ENCODE results near the gene SF1. TPM values are rescaled to one million over a fixed set of nuclear protein-coding genes. Genes with fewer than 3 reads are reported as not detected.
A peak's percentile ranks its signal among the peaks of the same experiment; 100 is the strongest.

The SF1 gene
- total RNA-seq, 1 experiment from 2014 or later: 285 TPM

DNA sequence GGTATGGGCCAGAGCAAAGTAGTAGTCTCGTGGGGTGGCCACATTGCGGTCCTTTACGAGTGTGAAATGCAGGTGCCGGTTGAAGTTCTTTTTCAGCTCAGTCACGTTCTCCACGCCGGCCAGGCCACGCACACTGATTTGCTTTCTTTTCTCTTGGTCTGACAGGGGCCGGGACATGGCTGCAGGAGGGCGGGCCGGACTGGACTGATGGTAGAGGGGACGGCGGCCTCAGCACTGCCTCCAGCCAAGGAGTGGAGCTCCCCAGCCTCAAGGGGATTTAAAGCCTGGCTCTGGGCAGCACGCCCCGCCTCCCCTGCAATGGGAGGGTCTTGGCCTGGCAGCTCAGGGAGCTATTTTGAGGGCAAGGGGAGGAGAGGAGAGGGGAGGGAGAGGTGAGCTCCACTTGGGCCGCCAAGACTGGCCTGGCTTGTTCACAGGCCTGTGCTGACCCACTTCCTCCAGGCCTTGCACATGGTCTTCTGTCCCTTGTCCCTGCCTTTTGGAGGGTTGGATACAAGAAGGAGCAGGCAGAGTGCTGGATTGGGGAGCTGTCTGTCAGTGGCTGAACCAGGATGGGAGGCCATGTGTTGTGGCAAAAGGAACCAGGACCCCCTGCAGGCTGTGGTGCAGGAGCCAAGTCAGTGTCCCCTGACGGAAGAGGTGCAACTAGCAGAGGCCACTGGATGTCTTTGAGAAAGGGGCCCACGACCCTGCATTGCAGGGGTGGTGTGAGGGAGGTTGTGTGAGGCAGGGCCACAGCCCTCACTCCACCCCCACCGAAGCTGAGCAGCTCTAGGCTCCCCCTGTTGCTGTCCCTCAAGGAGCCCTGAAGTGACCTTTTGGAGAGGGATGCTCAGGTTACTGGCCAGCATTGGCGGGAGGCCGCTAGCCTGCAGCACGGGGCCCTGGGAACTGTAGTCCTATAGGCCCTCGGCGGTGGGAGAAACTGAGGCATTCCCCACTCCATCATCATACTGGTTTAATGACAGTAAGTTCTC lies 18.3 kb downstream of the SF1 start, which contains the start of gene PYGM (continued):
- TF ChIP-seq ARID4B (CRISPR knock-in tag; IDR thresholded peaks at IDR 0.05; ENCODE audit: borderline replicate concordance) (no peak), USF1 (CRISPR knock-in tag; IDR thresholded peaks at IDR 0.05) (0 out of 2 replicates have a peak, but pooled peaks have one; percentile 11), FOXP4 (CRISPR knock-in tag; IDR thresholded peaks at IDR 0.05) (0 out of 2 replicates have a peak, but pooled peaks have one; percentile 40), ZNF121 (CRISPR knock-in tag; IDR thresholded peaks at IDR 0.05) (peak; percentile 79), ZNF232 (CRISPR knock-in tag; IDR thresholded peaks at IDR 0.05) (no peak), ETV6 (CRISPR knock-in tag; IDR thresholded peaks at IDR 0.05) (0 out of 2 replicates have a peak, but pooled peaks have one; percentile 53), IRF1 (CRISPR knock-in tag; IDR thresholded peaks at IDR 0.05) (no peak), MAX (CRISPR knock-in tag; IDR thresholded peaks at IDR 0.05) (peak; percentile 70), MXD4 (CRISPR knock-in tag; IDR thresholded peaks at IDR 0.05; ENCODE audit: borderline replicate concordance) (no peak), NR3C1 (CRISPR knock-in tag; conservative IDR thresholded peaks at IDR 0.05; ENCODE audit: low read depth) (no peak), ZBTB21 (CRISPR knock-in tag; IDR thresholded peaks at IDR 0.05; ENCODE audit: borderline replicate concordance) (no peak), SP1 (CRISPR knock-in tag; conservative IDR thresholded peaks at IDR 0.05) (no peak), USF2 (CRISPR knock-in tag; IDR thresholded peaks at IDR 0.05) (no peak), TCF7 (CRISPR knock-in tag; IDR thresholded peaks at IDR 0.05; ENCODE audit: low read depth) (no peak)
- TF ChIP-seq, protein P1, sequence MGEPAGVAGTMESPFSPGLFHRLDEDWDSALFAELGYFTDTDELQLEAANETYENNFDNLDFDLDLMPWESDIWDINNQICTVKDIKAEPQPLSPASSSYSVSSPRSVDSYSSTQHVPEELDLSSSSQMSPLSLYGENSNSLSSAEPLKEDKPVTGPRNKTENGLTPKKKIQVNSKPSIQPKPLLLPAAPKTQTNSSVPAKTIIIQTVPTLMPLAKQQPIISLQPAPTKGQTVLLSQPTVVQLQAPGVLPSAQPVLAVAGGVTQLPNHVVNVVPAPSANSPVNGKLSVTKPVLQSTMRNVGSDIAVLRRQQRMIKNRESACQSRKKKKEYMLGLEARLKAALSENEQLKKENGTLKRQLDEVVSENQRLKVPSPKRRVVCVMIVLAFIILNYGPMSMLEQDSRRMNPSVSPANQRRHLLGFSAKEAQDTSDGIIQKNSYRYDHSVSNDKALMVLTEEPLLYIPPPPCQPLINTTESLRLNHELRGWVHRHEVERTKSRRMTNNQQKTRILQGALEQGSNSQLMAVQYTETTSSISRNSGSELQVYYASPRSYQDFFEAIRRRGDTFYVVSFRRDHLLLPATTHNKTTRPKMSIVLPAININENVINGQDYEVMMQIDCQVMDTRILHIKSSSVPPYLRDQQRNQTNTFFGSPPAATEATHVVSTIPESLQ (CRISPR knock-in tag; IDR thresholded peaks at IDR 0.05): no peak
- TF ChIP-seq, protein P2, sequence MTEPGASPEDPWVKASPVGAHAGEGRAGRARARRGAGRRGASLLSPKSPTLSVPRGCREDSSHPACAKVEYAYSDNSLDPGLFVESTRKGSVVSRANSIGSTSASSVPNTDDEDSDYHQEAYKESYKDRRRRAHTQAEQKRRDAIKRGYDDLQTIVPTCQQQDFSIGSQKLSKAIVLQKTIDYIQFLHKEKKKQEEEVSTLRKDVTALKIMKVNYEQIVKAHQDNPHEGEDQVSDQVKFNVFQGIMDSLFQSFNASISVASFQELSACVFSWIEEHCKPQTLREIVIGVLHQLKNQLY (CRISPR knock-in tag; IDR thresholded peaks at IDR 0.05): no peak
- TF ChIP-seq, protein P3, sequence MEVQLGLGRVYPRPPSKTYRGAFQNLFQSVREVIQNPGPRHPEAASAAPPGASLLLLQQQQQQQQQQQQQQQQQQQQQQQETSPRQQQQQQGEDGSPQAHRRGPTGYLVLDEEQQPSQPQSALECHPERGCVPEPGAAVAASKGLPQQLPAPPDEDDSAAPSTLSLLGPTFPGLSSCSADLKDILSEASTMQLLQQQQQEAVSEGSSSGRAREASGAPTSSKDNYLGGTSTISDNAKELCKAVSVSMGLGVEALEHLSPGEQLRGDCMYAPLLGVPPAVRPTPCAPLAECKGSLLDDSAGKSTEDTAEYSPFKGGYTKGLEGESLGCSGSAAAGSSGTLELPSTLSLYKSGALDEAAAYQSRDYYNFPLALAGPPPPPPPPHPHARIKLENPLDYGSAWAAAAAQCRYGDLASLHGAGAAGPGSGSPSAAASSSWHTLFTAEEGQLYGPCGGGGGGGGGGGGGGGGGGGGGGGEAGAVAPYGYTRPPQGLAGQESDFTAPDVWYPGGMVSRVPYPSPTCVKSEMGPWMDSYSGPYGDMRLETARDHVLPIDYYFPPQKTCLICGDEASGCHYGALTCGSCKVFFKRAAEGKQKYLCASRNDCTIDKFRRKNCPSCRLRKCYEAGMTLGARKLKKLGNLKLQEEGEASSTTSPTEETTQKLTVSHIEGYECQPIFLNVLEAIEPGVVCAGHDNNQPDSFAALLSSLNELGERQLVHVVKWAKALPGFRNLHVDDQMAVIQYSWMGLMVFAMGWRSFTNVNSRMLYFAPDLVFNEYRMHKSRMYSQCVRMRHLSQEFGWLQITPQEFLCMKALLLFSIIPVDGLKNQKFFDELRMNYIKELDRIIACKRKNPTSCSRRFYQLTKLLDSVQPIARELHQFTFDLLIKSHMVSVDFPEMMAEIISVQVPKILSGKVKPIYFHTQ (CRISPR knock-in tag; IDR thresholded peaks at IDR 0.05): no peak
- TF ChIP-seq, protein P4, sequence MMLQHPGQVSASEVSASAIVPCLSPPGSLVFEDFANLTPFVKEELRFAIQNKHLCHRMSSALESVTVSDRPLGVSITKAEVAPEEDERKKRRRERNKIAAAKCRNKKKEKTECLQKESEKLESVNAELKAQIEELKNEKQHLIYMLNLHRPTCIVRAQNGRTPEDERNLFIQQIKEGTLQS (CRISPR knock-in tag; conservative IDR thresholded peaks at IDR 0.05): no peak
- TF ChIP-seq, protein P5, sequence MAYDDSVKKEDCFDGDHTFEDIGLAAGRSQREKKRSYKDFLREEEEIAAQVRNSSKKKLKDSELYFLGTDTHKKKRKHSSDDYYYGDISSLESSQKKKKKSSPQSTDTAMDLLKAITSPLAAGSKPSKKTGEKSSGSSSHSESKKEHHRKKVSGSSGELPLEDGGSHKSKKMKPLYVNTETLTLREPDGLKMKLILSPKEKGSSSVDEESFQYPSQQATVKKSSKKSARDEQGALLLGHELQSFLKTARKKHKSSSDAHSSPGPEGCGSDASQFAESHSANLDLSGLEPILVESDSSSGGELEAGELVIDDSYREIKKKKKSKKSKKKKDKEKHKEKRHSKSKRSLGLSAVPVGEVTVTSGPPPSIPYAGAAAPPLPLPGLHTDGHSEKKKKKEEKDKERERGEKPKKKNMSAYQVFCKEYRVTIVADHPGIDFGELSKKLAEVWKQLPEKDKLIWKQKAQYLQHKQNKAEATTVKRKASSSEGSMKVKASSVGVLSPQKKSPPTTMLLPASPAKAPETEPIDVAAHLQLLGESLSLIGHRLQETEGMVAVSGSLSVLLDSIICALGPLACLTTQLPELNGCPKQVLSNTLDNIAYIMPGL (CRISPR knock-in tag; IDR thresholded peaks at IDR 0.05): no peak
